Stimulated activated CD8-positive, alpha-beta memory T cell treated with anti-CD3 and anti-CD28 coated beads, Interleukin-15, amount 100 ng/mL, for 1 hour (primary cell): Measurements from ENCODE around the gene LRPAP1.
"Not testable (repeated sequence)": the region's sequence is repeated elsewhere in the genome, so short reads cannot be mapped to it uniquely, and the experiment has no call there.

Experiments used
- DNase-seq: peaks from one replicate; pipeline ENCODE4 v3.0.0-alpha.2; 2020; ENCODE audit warnings: low read depth

LRPAP1 gene

DNA sequence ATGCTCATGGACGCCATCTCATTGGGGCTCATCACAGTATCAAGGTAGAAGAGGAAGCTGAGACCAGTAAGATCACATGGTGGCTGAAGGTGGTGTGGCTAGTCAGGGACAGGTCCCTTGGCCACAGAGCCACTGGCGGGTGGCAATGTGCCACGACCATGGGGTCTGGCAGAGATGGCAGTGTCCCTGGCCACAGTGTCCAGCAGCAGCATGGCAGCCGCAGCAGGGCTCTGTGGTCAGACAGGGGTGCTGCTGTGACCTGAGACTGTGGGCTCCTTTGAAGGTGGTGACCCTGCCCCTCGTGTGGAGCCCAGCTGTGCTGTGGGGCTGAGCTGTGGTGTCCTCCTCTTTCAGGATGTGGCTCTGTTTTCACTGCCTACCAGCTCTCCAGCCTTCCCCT is 71.3 kb downstream of the LRPAP1 start:
- no peak for DNase-seq

DNA sequence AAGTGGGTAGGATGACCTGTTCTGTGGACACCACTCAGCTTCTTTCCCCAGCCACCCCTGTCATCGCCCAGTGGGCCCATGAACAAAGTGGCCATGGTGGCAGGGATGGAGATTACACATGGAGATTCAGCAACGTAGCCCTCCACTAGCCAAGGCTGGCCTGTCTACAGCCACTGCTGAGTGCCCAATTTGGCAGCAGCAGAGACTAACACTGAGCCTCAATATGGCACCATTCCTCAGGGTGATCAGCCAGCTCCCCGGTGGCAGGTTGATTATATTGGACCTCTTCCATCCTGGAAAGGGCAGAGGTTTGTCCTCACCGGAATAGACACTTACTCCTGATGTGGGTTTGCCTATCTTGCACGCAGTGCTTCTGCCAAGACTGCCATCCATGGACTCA is 73.1 kb downstream of the LRPAP1 start:
- DNase-seq = not testable (repeated sequence)

DNA sequence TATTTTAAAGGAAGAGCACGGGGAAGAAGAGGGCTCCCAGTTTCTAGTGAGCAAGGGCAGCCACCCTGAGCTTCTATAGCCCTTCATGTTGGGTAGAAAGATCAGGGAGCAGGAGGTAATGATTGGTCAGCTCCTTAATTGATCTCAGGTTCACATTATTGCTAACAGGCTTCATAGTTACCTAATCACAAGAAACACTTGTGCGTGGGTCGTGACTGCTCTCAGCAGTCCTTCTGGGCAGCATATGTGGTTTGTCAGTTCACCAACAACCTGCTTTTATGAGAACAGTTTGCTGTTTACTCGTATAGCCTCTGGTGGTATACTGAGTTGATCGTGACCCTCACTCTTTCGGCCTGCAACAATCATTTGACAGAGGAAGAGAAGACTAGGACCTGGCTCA is 73.9 kb downstream of the LRPAP1 start:
- DNase-seq = no peak

DNA sequence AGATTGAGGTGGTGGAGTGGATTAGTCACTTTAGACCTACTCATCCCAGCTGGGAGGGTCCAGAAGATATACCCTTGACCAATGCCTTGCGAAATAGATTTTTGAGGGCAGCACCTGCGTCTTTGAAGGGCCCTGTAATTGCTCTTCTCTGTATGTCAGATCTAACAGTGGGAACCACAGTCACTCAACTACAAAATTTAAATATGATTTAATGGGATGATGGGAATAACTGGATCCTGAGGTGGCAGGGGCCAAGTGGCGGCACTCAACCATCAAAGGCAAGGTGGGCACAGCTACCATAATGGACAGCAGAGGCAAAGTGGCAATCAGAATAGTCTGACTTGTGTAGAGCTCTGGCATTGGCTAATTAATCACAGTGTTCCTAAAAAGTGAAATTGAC is 76.6 kb downstream of the LRPAP1 start:
- not testable (repeated sequence) for DNase-seq
